ENCODE measurements around the gene SP5. TPM values are rescaled to one million over a fixed set of nuclear protein-coding genes. Genes with fewer than 3 reads are reported as not detected.
"Not testable (repeated sequence)": the region's sequence is repeated elsewhere in the genome, so short reads cannot be mapped to it uniquely, and the experiment has no call there.

Gene SP5
- total and polyA plus RNA-seq, 2 donors (not counting 1 experiment from before 2014, with no cell fraction given) = not detected

- no peak overlapping the region for H3K27ac Mint-ChIP-seq
- intact Hi-C loops (cut with micrococcal nuclease) = no loop called here
These were observed 44.1 kb upstream of the SP5 start for GRCh38 chr2:170671079-170671478.

GRCh38 chr2:170674282-170674681 lies 40.9 kb upstream of the SP5 start:
- POLR2A ChIA-PET; CTCF ChIA-PET; H3K4me3 ChIP-seq (ENCODE audit: control extremely low read depth in 1 of 5, extremely low read depth in 1 of 5, insufficient read depth in 1 of 5, low read depth in 2 of 5, low read length in 4 of 5): not testable (repeated sequence)

More at GRCh38 chr2:170671079-170671478, 44.1 kb upstream of the SP5 start:
- no peak overlapping the region for H3K9ac ChIP-seq (ENCODE audit: low read length)
- H3K4me2 ChIP-seq (replicated peaks; ENCODE audit: low read depth, low read length, poor library complexity, severe bottlenecking) = no peak overlapping the region
- no peaks in the 10 kb centered on the region for H3K27me3 ChIP-seq (replicated peaks in 1 of 4; ENCODE audit: control extremely low read depth in 1 of 4, control insufficient read depth in 3 of 4, insufficient read depth in 4 of 4, low read length in 3 of 4)
- H3K4me3 Mint-ChIP-seq = no peak overlapping the region
- DNase-seq (no peak), ATAC-seq (ENCODE audit: low read depth) (no peak)
- ChIA-PET POLR2A (no interaction called here), CTCF (no interaction called here)
- 86% methylated on average over 2 of the region's 9 CpGs for WGBS (ENCODE audit: insufficient coverage)
- no peaks in the 10 kb centered on the region for H3K9me3 Mint-ChIP-seq (ENCODE audit: insufficient read depth)
- no peaks in the 10 kb centered on the region for H3K36me3 ChIP-seq (replicated peaks in 1 of 2; ENCODE audit: control extremely low read depth in 1 of 2, control insufficient read depth in 1 of 2, extremely low read depth in 1 of 2, insufficient read depth in 2 of 2, low read length in 1 of 2)
- no peaks in the 10 kb centered on the region for H3K4me1 ChIP-seq (ENCODE audit: control insufficient read depth in 2 of 2, insufficient read depth in 2 of 2, low read length in 2 of 2)
- no peaks in the 10 kb centered on the region for H3K79me2 ChIP-seq (ENCODE audit: control insufficient read depth, insufficient read depth, low read length)
- H3K9me3 ChIP-seq (ENCODE audit: control extremely low read depth in 1 of 3, control insufficient read depth in 2 of 3, insufficient read depth in 1 of 3, low read length in 2 of 3) = no peaks in the 10 kb centered on the region
- TF ChIP-seq EZH2 (IDR thresholded peaks at IDR 0.05; ENCODE audit: borderline replicate concordance, insufficient read depth, low read depth, low read length, poor library complexity, severe bottlenecking) = no peak
- no peak for TF ChIP-seq CTCF (IDR thresholded peaks at IDR 0.05)
- H3K27me3 Mint-ChIP-seq = peaks cover 7% of the 10 kb centered on the region
- no peaks in the 10 kb centered on the region for H4K20me1 ChIP-seq (ENCODE audit: control insufficient read depth, insufficient read depth, low read length, poor library complexity, severe bottlenecking)
- no peak overlapping the region for H3K4me3 ChIP-seq (ENCODE audit: control extremely low read depth in 1 of 5, extremely low read depth in 1 of 5, insufficient read depth in 1 of 5, low read depth in 2 of 5, low read length in 4 of 5)
- no peak overlapping the region for H3K27ac ChIP-seq (ENCODE audit: low read length in 2 of 2)
- H2AFZ ChIP-seq (ENCODE audit: insufficient read depth, low read depth, low read length, poor library complexity, severe bottlenecking) = no peak overlapping the region
- no peaks in the 10 kb centered on the region for H3K4me1 Mint-ChIP-seq

More at GRCh38 chr2:170674282-170674681, 40.9 kb upstream of the SP5 start:
- H3K79me2 ChIP-seq (ENCODE audit: control insufficient read depth, insufficient read depth, low read length); H3K9me3 Mint-ChIP-seq (ENCODE audit: insufficient read depth); ATAC-seq (ENCODE audit: low read depth); H4K20me1 ChIP-seq (ENCODE audit: control insufficient read depth, insufficient read depth, low read length, poor library complexity, severe bottlenecking); H3K27me3 ChIP-seq (replicated peaks in 1 of 4; ENCODE audit: control extremely low read depth in 1 of 4, control insufficient read depth in 3 of 4, insufficient read depth in 4 of 4, low read length in 3 of 4); H3K36me3 ChIP-seq (replicated peaks in 1 of 2; ENCODE audit: control extremely low read depth in 1 of 2, control insufficient read depth in 1 of 2, extremely low read depth in 1 of 2, insufficient read depth in 2 of 2, low read length in 1 of 2); H3K9ac ChIP-seq (ENCODE audit: low read length); H3K4me3 Mint-ChIP-seq; intact Hi-C loops (cut with micrococcal nuclease); H3K27me3 Mint-ChIP-seq; H3K4me1 Mint-ChIP-seq; H3K27ac ChIP-seq (ENCODE audit: low read length in 2 of 2); H3K4me2 ChIP-seq (replicated peaks; ENCODE audit: low read depth, low read length, poor library complexity, severe bottlenecking); H3K9me3 ChIP-seq (ENCODE audit: control extremely low read depth in 1 of 3, control insufficient read depth in 2 of 3, insufficient read depth in 1 of 3, low read length in 2 of 3); H3K27ac Mint-ChIP-seq; H2AFZ ChIP-seq (ENCODE audit: insufficient read depth, low read depth, low read length, poor library complexity, severe bottlenecking); DNase-seq; H3K4me1 ChIP-seq (ENCODE audit: control insufficient read depth in 2 of 2, insufficient read depth in 2 of 2, low read length in 2 of 2): not testable (repeated sequence)

Measured in B cell (primary cell).